Adipocyte (in vitro differentiated cells): ENCODE results near the gene CCDC80.

Source experiments
- DNase-seq: peaks from one replicate; pipeline ENCODE4 v3.0.0-alpha.2; 2015; ENCODE audit warnings: low read depth
- H3K27me3 ChIP-seq: replicated peaks from 2 replicates; pipeline ENCODE4 v1.7.0; 2013; ENCODE audit warnings: mild to moderate bottlenecking, low read length, moderate library complexity; ENCODE audit not compliant: control insufficient read depth, insufficient read depth
- H3K36me3 ChIP-seq: 2 replicates; pipeline ENCODE4 v1.7.0; 2013; ENCODE audit warnings: low read length, mild to moderate bottlenecking, moderate library complexity; ENCODE audit not compliant: control insufficient read depth, insufficient read depth, severe bottlenecking
- H3K4me1 ChIP-seq: 2 replicates; pipeline ENCODE4 v1.7.0; 2013; ENCODE audit warnings: mild to moderate bottlenecking, low read length, moderate library complexity; ENCODE audit not compliant: control insufficient read depth, insufficient read depth
- H3K4me3 ChIP-seq: 2 replicates; pipeline ENCODE4 v1.7.0; 2013; ENCODE audit warnings: mild to moderate bottlenecking, low read length, moderate library complexity
- H3K9ac ChIP-seq: 2 replicates; pipeline ENCODE4 v1.7.0; 2013; ENCODE audit warnings: mild to moderate bottlenecking, low read length, moderate library complexity
- H3K9me3 ChIP-seq: 2 replicates; pipeline ENCODE4 v1.7.0; 2013; ENCODE audit warnings: mild to moderate bottlenecking, low read length, moderate library complexity; ENCODE audit not compliant: control insufficient read depth

Gene CCDC80, protein sequence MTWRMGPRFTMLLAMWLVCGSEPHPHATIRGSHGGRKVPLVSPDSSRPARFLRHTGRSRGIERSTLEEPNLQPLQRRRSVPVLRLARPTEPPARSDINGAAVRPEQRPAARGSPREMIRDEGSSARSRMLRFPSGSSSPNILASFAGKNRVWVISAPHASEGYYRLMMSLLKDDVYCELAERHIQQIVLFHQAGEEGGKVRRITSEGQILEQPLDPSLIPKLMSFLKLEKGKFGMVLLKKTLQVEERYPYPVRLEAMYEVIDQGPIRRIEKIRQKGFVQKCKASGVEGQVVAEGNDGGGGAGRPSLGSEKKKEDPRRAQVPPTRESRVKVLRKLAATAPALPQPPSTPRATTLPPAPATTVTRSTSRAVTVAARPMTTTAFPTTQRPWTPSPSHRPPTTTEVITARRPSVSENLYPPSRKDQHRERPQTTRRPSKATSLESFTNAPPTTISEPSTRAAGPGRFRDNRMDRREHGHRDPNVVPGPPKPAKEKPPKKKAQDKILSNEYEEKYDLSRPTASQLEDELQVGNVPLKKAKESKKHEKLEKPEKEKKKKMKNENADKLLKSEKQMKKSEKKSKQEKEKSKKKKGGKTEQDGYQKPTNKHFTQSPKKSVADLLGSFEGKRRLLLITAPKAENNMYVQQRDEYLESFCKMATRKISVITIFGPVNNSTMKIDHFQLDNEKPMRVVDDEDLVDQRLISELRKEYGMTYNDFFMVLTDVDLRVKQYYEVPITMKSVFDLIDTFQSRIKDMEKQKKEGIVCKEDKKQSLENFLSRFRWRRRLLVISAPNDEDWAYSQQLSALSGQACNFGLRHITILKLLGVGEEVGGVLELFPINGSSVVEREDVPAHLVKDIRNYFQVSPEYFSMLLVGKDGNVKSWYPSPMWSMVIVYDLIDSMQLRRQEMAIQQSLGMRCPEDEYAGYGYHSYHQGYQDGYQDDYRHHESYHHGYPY

DNA sequence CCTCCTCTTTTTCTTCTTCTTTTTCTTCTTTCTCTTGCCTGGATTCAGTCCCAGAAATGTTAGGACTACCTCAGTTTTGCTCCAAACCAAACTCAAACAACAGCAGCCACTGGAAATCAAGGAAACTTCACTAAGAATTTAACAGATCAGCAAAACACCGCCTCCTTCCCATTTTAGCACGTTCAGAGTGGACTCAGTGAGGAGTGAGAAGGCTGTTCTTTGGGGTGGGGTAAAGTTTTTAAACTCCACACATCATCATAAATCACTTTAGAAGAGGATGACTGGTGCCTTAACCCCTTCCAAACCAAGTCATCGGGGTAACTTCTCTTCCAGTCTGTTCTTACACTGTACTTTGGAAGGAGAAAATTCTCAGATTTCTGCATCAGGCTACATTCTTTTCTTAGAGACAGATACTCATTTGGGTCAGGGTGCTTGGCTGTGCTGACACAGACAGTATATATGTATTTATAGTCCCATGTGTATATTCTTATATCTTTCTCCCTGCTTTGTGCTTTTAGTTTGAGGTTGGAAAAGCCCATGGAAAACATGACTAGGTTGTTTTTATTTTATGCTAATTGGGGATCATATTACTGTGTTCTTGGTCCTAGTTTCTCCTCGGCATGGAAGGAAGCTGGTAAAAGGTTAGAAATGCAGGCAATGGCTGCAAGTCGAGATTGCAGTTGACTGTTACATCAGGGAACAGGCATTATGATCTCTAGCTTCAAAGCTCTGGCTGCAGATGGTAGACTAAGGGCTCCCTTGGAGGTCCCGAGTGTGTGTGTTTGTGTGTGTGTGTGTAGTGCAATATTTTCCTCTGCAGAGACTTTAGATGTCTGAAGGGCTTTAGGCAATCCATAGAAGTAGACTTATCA, at the start of gene CCDC80:
TSS of gene CCDC80 (minus strand) at position 214 of the 872 bp plus-strand sequence. CDS start 1,238 bp downstream, outside the sequence.
- no peaks in the 10 kb centered on the region for H3K27me3 ChIP-seq
- DNase-seq = peak; percentile 85
- peaks cover 21% of the 10 kb centered on the region for H3K36me3 ChIP-seq
- H3K4me1 ChIP-seq = peaks cover 37% of the 10 kb centered on the region
- H3K9me3 ChIP-seq = no peaks in the 10 kb centered on the region
- peak within 1 kb of the TSS; percentile 96 for H3K9ac ChIP-seq
- peak within 1 kb of the TSS; percentile 85 for H3K4me3 ChIP-seq

DNA sequence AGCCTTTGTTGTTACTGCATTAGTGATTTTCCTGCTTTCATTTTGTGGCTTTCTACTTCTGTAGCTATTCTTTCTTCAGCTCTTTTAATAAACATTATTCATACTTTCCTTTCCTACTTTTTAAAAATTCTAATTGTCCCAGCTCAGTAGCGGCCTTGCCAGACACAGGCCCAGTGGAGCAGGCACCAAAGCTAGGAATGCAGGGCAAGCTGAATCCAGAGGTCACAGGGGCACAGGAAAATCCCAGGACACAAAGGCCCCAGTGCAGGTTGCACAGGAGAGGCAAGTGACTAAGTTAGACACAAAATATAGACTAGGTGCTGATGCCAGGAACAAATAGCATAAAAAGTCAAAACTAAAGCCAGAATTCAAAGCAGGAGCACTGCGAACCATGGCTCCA, 49.0 kb upstream of the CCDC80 start:
- DNase-seq = no peak
- Histone ChIP-seq H3K9me3 (peaks cover 6% of the 10 kb centered on the region), H3K9ac (no peak overlapping the region), H3K4me3 (no peak overlapping the region), H3K36me3 (no peaks in the 10 kb centered on the region), H3K27me3 (no peaks in the 10 kb centered on the region), H3K4me1 (peaks cover 12% of the 10 kb centered on the region)

DNA sequence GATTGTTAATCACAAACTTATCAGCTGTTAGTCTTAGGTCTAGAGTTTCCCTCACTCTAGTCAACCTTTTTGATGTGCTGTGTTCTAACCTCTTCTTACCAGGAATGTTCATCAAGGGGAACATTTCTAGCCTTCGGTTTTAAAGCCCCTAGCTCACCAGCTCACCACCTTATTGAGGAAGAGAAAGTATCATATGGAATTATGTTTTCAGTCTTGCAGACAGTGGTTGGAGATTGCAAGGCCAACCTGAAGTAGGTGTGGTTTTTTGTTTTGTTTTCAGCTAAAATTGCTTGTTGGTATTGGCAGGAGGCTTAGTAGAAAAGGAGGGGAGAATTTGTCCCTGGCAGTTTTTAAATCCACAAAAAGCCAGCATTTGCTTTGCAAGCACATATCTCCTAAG, 48.4 kb upstream of the CCDC80 start:
- Histone ChIP-seq H3K9ac (no peak overlapping the region), H3K4me1 (peaks cover 12% of the 10 kb centered on the region), H3K36me3 (no peaks in the 10 kb centered on the region), H3K27me3 (no peaks in the 10 kb centered on the region), H3K4me3 (no peak overlapping the region), H3K9me3 (peaks cover 6% of the 10 kb centered on the region)
- DNase-seq = no peak

DNA sequence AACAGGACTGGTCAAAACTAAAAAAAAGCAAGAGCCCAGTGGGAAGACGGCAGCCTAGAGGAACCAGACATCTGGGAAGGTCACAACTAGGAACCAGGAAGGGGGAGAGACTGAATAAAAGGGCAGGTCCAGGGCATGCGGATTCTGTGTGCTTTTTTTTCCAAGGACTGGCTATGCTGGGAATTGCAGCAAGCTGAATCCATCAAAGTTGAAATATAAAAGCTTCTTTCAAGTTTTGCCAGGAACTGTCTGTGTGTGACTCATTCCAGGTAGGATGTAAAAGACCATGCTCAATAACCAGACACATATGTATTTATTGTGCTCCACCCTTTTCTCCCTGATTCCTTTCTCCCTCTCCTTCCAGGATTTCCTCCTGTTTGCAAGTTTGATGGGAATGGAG, 47.9 kb upstream of the CCDC80 start:
- H3K4me3 ChIP-seq = no peak overlapping the region
- no peaks in the 10 kb centered on the region for H3K27me3 ChIP-seq
- peaks cover 3% of the 10 kb centered on the region for H3K9me3 ChIP-seq
- peaks cover 12% of the 10 kb centered on the region for H3K4me1 ChIP-seq
- H3K36me3 ChIP-seq = no peaks in the 10 kb centered on the region
- H3K9ac ChIP-seq = no peak overlapping the region
- no peak for DNase-seq

DNA sequence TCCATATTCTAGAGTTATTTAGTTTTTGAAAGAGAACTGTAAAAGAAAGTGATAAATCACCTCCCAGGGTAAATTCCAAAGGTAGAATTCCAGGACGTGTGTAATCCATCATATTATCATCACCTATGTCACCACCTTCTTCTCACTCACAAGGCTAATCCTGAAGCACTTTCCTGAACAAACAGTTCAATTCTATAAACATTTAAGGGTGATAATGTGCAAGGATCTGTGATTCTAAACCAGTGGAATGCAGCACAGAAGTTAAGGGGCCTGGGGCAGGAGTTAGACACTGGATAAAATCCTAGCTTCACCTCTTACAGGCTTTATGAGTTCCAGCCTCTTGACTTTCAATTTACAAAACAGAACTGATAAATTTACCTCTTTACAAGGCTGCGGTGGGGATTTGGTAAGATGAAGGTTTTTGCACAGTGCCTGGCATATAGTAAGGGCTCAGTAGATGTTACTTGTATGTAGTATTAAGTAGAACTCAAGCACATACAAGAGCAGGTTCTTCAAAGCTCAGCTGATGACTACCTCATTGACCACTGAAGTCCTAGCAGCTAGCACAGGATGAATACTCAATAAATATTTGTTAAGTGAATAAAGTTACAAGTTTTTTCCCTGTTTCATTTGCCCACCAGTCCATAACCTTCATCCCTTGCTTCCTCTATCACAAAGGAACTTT, 47.3 kb upstream of the CCDC80 start:
- H3K9me3 ChIP-seq = no peaks in the 10 kb centered on the region
- no peak for DNase-seq
- no peaks in the 10 kb centered on the region for H3K27me3 ChIP-seq
- H3K36me3 ChIP-seq = no peaks in the 10 kb centered on the region
- no peak overlapping the region for H3K9ac ChIP-seq
- no peak overlapping the region for H3K4me3 ChIP-seq
- peaks cover 12% of the 10 kb centered on the region for H3K4me1 ChIP-seq

- Histone ChIP-seq H3K36me3 (no peaks in the 10 kb centered on the region), H3K27me3 (no peaks in the 10 kb centered on the region), H3K9me3 (no peaks in the 10 kb centered on the region), H3K9ac (no peak overlapping the region), H3K4me1 (peaks cover 12% of the 10 kb centered on the region), H3K4me3 (no peak overlapping the region)
- no peak for DNase-seq
These were observed 46.7 kb upstream of the CCDC80 start for GRCh38 chr3:112687616-112688015.

DNA sequence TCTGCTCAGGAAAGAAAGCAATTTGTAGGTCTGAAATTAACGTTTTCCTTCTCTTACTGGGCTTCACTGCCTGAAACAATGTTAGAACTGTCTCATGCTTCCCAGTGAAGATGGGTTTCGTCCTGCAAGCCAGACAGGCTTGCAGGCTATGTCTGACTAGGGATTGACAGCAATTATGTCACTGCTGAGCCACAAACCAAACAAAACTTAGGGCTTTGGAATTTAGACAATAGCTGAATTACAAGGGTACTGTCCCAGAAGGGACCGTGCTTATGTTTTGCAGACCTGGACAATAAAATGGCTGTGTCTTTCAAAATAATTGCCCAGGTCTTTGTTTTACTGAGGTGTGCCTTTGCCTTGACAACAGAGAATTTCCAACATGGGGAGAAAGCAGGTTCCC, 46.3 kb upstream of the CCDC80 start:
- DNase-seq = no peak
- peaks cover 14% of the 10 kb centered on the region for H3K4me1 ChIP-seq
- H3K27me3 ChIP-seq = no peaks in the 10 kb centered on the region
- no peak overlapping the region for H3K9ac ChIP-seq
- H3K4me3 ChIP-seq = no peak overlapping the region
- H3K9me3 ChIP-seq = no peaks in the 10 kb centered on the region
- no peaks in the 10 kb centered on the region for H3K36me3 ChIP-seq

- DNase-seq = peak; percentile 28
- no peak overlapping the region for H3K4me3 ChIP-seq
- peaks cover 21% of the 10 kb centered on the region for H3K4me1 ChIP-seq
- no peak overlapping the region for H3K9ac ChIP-seq
- no peaks in the 10 kb centered on the region for H3K9me3 ChIP-seq
- no peaks in the 10 kb centered on the region for H3K27me3 ChIP-seq
- no peaks in the 10 kb centered on the region for H3K36me3 ChIP-seq
These were observed 45.2 kb upstream of the CCDC80 start for GRCh38 chr3:112685956-112686799.

- DNase-seq = peak; percentile 95
- Histone ChIP-seq H3K36me3 (no peaks in the 10 kb centered on the region), H3K4me1 (peaks cover 21% of the 10 kb centered on the region), H3K9ac (no peak overlapping the region), H3K4me3 (no peak overlapping the region), H3K27me3 (no peaks in the 10 kb centered on the region), H3K9me3 (no peaks in the 10 kb centered on the region)
These were observed 44.5 kb upstream of the CCDC80 start for GRCh38 chr3:112685420-112685819.

DNA sequence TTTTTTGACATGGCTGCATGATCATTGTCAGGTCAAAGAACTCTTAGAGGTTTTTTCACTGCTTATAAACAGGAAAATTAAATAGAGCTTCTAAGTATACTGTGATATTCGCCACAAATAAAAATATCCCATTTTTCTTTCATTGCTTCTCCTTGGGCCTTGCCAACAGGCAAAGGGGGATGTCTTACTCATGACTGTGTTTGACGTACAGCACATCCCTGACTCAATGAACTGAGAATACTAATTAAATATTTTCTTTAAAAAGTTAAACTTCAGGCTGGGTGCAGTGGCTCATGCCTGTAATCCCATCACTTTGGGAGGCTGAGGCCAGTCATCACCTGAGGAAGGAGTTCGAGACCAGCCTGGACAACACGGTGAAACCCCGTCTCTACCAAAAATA, 41.4 kb upstream of the CCDC80 start:
- Histone ChIP-seq H3K9ac (no peak overlapping the region), H3K4me3 (no peak overlapping the region), H3K4me1 (peaks cover 30% of the 10 kb centered on the region), H3K9me3 (no peaks in the 10 kb centered on the region), H3K36me3 (no peaks in the 10 kb centered on the region), H3K27me3 (no peaks in the 10 kb centered on the region)
- DNase-seq = no peak
